Retinal pigment epithelial cell (primary cell): ENCODE measurements around the gene LDHD.

ENCODE experiments used
- DNase-seq: peaks from one replicate; pipeline ENCODE4 v3.0.0-alpha.2; 2010; ENCODE audit warnings: low read depth
- H3K4me3 ChIP-seq: 2 replicates; pipeline ENCODE4 v1.5.1; 2011; ENCODE audit warnings: mild to moderate bottlenecking, low read length, control low read depth, moderate library complexity
- TF ChIP-seq, protein P1 (sequence below): conservative IDR thresholded peaks from 2 replicates; pipeline ENCODE4 v1.5.1; 2011; ENCODE audit warnings: low read depth, low read length, control low read depth, inconsistent platforms

The LDHD gene

GRCh38 chr16:75063549-75064088 is 53.0 kb downstream of the LDHD start:
- TF ChIP-seq, protein P1, sequence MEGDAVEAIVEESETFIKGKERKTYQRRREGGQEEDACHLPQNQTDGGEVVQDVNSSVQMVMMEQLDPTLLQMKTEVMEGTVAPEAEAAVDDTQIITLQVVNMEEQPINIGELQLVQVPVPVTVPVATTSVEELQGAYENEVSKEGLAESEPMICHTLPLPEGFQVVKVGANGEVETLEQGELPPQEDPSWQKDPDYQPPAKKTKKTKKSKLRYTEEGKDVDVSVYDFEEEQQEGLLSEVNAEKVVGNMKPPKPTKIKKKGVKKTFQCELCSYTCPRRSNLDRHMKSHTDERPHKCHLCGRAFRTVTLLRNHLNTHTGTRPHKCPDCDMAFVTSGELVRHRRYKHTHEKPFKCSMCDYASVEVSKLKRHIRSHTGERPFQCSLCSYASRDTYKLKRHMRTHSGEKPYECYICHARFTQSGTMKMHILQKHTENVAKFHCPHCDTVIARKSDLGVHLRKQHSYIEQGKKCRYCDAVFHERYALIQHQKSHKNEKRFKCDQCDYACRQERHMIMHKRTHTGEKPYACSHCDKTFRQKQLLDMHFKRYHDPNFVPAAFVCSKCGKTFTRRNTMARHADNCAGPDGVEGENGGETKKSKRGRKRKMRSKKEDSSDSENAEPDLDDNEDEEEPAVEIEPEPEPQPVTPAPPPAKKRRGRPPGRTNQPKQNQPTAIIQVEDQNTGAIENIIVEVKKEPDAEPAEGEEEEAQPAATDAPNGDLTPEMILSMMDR: no peak
- no peak overlapping the region for H3K4me3 ChIP-seq
- DNase-seq: no peak

DNA sequence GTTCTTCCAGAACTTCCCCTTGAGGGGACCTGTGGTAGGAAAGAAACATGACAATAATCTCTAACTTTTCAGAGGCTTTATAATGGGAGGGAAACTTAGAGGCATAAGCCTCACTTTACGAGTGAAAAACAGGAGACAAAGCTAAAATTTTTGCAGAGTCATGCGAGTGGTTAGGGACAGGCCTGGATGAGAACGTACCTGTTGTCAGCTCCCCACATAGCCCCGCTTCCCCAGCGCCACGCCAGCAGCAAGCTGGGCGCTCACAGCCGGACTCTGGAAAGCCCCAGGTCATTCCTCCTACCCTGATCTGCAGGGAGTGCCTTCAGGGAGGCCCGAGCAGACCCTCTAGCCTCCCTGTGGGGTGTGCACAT is 53.6 kb downstream of the LDHD start:
- DNase-seq: no peak
- TF ChIP-seq, protein P1: no peak
- no peak overlapping the region for H3K4me3 ChIP-seq

GRCh38 chr16:75062135-75062975 is 54.2 kb downstream of the LDHD start:
- DNase-seq: no peak
- no peak overlapping the region for H3K4me3 ChIP-seq
- TF ChIP-seq, protein P1: no peak
